HCT116 (cell line): ENCODE measurements around the gene C1orf116. TPM values are rescaled to one million over a fixed set of nuclear protein-coding genes. Genes with fewer than 3 reads are reported as not detected.

Experiments used
- ATAC-seq: fragments of 200-7000 bp; cut with Tn5 transposase; 2 replicates; pipeline ENCODE4 v1.9.1; 2020; ENCODE audit warnings: mild to moderate bottlenecking, moderate library complexity
- BruUV-seq: library from RNA; stranded (reverse); fragments of 400-500 nt; replicated peaks from 2 replicates; lab custom pipeline; 2021; lab: Mats Ljungman, UMichigan
- CTCF ChIA-PET: fragments of 300-600 bp; sonication (Branson Sonifier 250); formaldehyde crosslinking; loops from one replicate; lab custom pipeline; 2021; ENCODE audit warnings: antibody characterized with exemption; lab: Charles Lee
- POLR2A ChIA-PET: fragments of 300-600, 350-600 bp; sonication (Branson Sonifier 250); formaldehyde crosslinking; loops from one replicate; lab custom pipeline; 2021; ENCODE audit warnings: antibody characterized with exemption; lab: Charles Lee
- RAD21 ChIA-PET, 2 experiments: fragments of 300-600 bp; sonication (Branson Sonifier 250); formaldehyde crosslinking; loops; one replicate each; lab custom pipeline; 2023; ENCODE audit warnings: low total read pairs in 2 of 2; ENCODE audit not compliant: uncharacterized antibody in 2 of 2, unreplicated experiment in 2 of 2, low non-redundant PET in 1 of 2; lab: Charles Lee
- DNase-seq: peaks from one replicate; pipeline ENCODE4 v3.0.0-alpha.2; 2010; ENCODE audit warnings: low read depth, low spot score
- H2AFZ ChIP-seq: fragments of 200-600 bp; shearing (Covaris generic), sonication (generic); 2 replicates; pipeline ENCODE4 v1.6.1; 2017; ENCODE audit warnings: low read depth, mixed run types, mixed read lengths, antibody characterized with exemption, low read length; ENCODE audit not compliant: poor library complexity, severe bottlenecking
- H3K27ac ChIP-seq: 2 replicates; pipeline ENCODE4 v1.5.1; 2012; ENCODE audit warnings: low read depth, low read length
- H3K27me3 ChIP-seq: fragments of 200-600 bp; sonication (generic); 2 replicates; pipeline ENCODE4 v1.6.1; 2016; ENCODE audit warnings: mixed run types, low read length, mixed read lengths; ENCODE audit not compliant: insufficient read depth
- H3K36me3 ChIP-seq, 2 experiments: fragments of 200-500 bp in 1 of 2; fragments of 200-600 bp in 1 of 2; sonication (Bioruptor generic) in 1 of 2; sonication (generic) in 1 of 2; 2 replicates each; pipeline versions ENCODE4 v1.5.1 to v1.6.1; 2014 to 2016; ENCODE audit warnings: low read length in 2 of 2, inconsistent platforms in 1 of 2, mixed read lengths in 1 of 2, mixed run types in 1 of 2; ENCODE audit not compliant: insufficient read depth in 2 of 2, control insufficient read depth in 1 of 2
- H3K4me1 ChIP-seq, 2 experiments: fragments of 200-600 bp in 1 of 2; sonication (generic) in 1 of 2; 2 replicates each; pipeline versions ENCODE4 v1.5.1 to v1.6.1; 2012 to 2017; ENCODE audit warnings: low read length in 2 of 2, inconsistent platforms in 1 of 2, mild to moderate bottlenecking in 1 of 2, mixed read lengths in 1 of 2, mixed run types in 1 of 2, moderate library complexity in 1 of 2; ENCODE audit not compliant: insufficient read depth in 2 of 2, control insufficient read depth in 1 of 2
- H3K4me2 ChIP-seq: fragments of 200-600 bp; sonication (generic); 2 replicates; pipeline ENCODE4 v1.6.1; 2017; ENCODE audit warnings: mixed run types, low read length, mixed read lengths
- H3K4me3 ChIP-seq, 2 experiments: fragments of 200-600 bp in 1 of 2; sonication (generic) in 1 of 2; replicated peaks in 1 of 2; 2 replicates each; pipeline ENCODE4 v1.5.1; 2011 to 2016; ENCODE audit warnings: low read length in 2 of 2, control low read depth in 1 of 2, low read depth in 1 of 2, mild to moderate bottlenecking in 1 of 2, mixed read lengths in 1 of 2, mixed run types in 1 of 2
- H3K79me2 ChIP-seq: fragments of 200-600 bp; sonication (generic); 2 replicates; pipeline ENCODE4 v1.6.1; 2017; ENCODE audit warnings: mild to moderate bottlenecking, mixed run types, low read length, moderate library complexity, mixed read lengths; ENCODE audit not compliant: insufficient read depth
- H3K9ac ChIP-seq: fragments of 200-600 bp; sonication (generic); 2 replicates; pipeline ENCODE4 v1.6.1; 2016; ENCODE audit warnings: low read length, mixed read lengths
- H3K9me2 ChIP-seq: fragments of 200-600 bp; sonication (generic), shearing (Covaris generic); 2 replicates; pipeline ENCODE4 v1.6.1; 2017; ENCODE audit warnings: mixed run types, mild to moderate bottlenecking, moderate library complexity; ENCODE audit not compliant: insufficient read depth
- H3K9me3 ChIP-seq, 2 experiments: fragments of 200-500 bp in 1 of 2; fragments of 200-600 bp in 1 of 2; sonication (Bioruptor generic) in 1 of 2; sonication (generic) in 1 of 2; 2 replicates each; pipeline ENCODE4 v1.6.1; 2014 to 2017; ENCODE audit warnings: low read length in 2 of 2, mixed read lengths in 2 of 2, inconsistent platforms in 1 of 2, low read depth in 1 of 2, mild to moderate bottlenecking in 1 of 2, mixed run types in 1 of 2, moderate library complexity in 1 of 2; ENCODE audit not compliant: control insufficient read depth in 1 of 2, insufficient read depth in 1 of 2
- H4K20me1 ChIP-seq: fragments of 200-600 bp; sonication (generic), shearing (Covaris generic); 2 replicates; pipeline ENCODE4 v1.6.1; 2017; ENCODE audit warnings: mixed run types, mild to moderate bottlenecking, moderate library complexity; ENCODE audit not compliant: insufficient read depth
- CBX3 ChIP-seq: IDR thresholded peaks from 2 replicates; pipeline ENCODE4 v1.6.1; 2012; ENCODE audit warnings: low read depth
- ELF1 ChIP-seq: IDR thresholded peaks from 2 replicates; pipeline ENCODE4 v1.6.1; 2012; ENCODE audit warnings: low read depth, borderline replicate concordance
- EZH2 ChIP-seq: fragments of 200-600 bp; sonication (generic); IDR thresholded peaks from 2 replicates; pipeline ENCODE4 v1.6.1; 2017; ENCODE audit warnings: antibody characterized with exemption, mixed run types
- EZH2phosphoT487 ChIP-seq: fragments of 200-600 bp; IDR thresholded peaks from 2 replicates; pipeline ENCODE4 v1.6.1; 2018; ENCODE audit warnings: antibody characterized with exemption, borderline replicate concordance
- FOSL1 ChIP-seq: IDR thresholded peaks from 2 replicates; pipeline ENCODE4 v1.6.1; 2012; ENCODE audit warnings: low read depth
- JUND ChIP-seq: IDR thresholded peaks from 2 replicates; pipeline ENCODE4 v1.6.1; 2012
- POLR2A ChIP-seq: IDR thresholded peaks from 2 replicates; pipeline ENCODE4 v1.7.0; 2011; ENCODE audit warnings: borderline replicate concordance; ENCODE audit not compliant: insufficient read depth, insufficient read length; ENCODE audit errors: extremely low read depth
- RAD21 ChIP-seq: IDR thresholded peaks from 2 replicates; pipeline ENCODE4 v1.6.1; 2012; ENCODE audit warnings: low read depth, mild to moderate bottlenecking
- SIN3A ChIP-seq: IDR thresholded peaks from 2 replicates; pipeline ENCODE4 v1.6.1; 2012; ENCODE audit warnings: low read depth
- SP1 ChIP-seq: IDR thresholded peaks from 2 replicates; pipeline ENCODE4 v1.6.1; 2012; ENCODE audit warnings: low read depth
- SRF ChIP-seq: IDR thresholded peaks from 2 replicates; pipeline ENCODE4 v1.6.1; 2012; ENCODE audit warnings: low read depth
- ZNF274 ChIP-seq: fragments of 200-500 bp; sonication (Bioruptor generic); IDR thresholded peaks from 2 replicates; pipeline ENCODE4 v1.6.1; 2014; ENCODE audit warnings: mild to moderate bottlenecking, low read depth, low read length, inconsistent platforms
- intact Hi-C: fragments of 100-400 bp; cut with micrococcal nuclease; formaldehyde crosslinking; loops from 2 replicates; pipeline ENCODE4 v1.10.0; 2022
- total RNA-seq: library from RNA; stranded (reverse); gene quantifications from one replicate; pipeline ENCODE4 v1.2.1, GENCODE V29; 2021; ENCODE audit not compliant: unreplicated experiment
- TF ChIP-seq, protein P1 (sequence below): IDR thresholded peaks from 2 replicates; pipeline ENCODE4 v1.6.1; 2012
- TF ChIP-seq, protein P2 (sequence below): IDR thresholded peaks from 2 replicates; pipeline ENCODE4 v1.6.1; 2012; ENCODE audit warnings: low read depth

Gene C1orf116
- total RNA-seq, 1 experiment from 2014 or later: 3.6 TPM

- intact Hi-C loops: no loop called here
Measured at GRCh38 chr1:207017615-207018559, 14.7 kb downstream of the C1orf116 start.

More at GRCh38 chr1:207017615-207018559, 14.7 kb downstream of the C1orf116 start:
- Histone ChIP-seq H3K27ac (no peak overlapping the region), H3K4me3 (no peak overlapping the region), H3K9me2 (no peaks in the 10 kb centered on the region), H4K20me1 (no peaks in the 10 kb centered on the region), H3K9ac (no peak overlapping the region), H3K4me1 (peaks cover 15 to 63% of the 10 kb centered on the region in 2 experiments), H3K36me3 (no peaks in the 10 kb centered on the region; a peak in 1 of 4 replicates), H3K4me2 (no peak overlapping the region), H3K27me3 (no peaks in the 10 kb centered on the region), H3K9me3 (no peaks in the 10 kb centered on the region), H2AFZ (no peak overlapping the region), H3K79me2 (no peaks in the 10 kb centered on the region)
- DNase-seq (no peak), ATAC-seq (no peak)
- ChIA-PET RAD21 (no interaction called here), CTCF (no interaction called here), POLR2A (no interaction called here)
- BruUV-seq: no TSS peak
- TF ChIP-seq FOSL1 (no peak), SRF (no peak), SP1 (no peak), EZH2 (no peak), SIN3A (no peak), EZH2phosphoT487 (no peak), ZNF274 (no peak), JUND (no peak), ELF1 (no peak), POLR2A (no peak), RAD21 (no peak), CBX3 (no peak)
- TF ChIP-seq, protein P1, sequence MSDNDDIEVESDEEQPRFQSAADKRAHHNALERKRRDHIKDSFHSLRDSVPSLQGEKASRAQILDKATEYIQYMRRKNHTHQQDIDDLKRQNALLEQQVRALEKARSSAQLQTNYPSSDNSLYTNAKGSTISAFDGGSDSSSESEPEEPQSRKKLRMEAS: no peak
- TF ChIP-seq, protein P2, sequence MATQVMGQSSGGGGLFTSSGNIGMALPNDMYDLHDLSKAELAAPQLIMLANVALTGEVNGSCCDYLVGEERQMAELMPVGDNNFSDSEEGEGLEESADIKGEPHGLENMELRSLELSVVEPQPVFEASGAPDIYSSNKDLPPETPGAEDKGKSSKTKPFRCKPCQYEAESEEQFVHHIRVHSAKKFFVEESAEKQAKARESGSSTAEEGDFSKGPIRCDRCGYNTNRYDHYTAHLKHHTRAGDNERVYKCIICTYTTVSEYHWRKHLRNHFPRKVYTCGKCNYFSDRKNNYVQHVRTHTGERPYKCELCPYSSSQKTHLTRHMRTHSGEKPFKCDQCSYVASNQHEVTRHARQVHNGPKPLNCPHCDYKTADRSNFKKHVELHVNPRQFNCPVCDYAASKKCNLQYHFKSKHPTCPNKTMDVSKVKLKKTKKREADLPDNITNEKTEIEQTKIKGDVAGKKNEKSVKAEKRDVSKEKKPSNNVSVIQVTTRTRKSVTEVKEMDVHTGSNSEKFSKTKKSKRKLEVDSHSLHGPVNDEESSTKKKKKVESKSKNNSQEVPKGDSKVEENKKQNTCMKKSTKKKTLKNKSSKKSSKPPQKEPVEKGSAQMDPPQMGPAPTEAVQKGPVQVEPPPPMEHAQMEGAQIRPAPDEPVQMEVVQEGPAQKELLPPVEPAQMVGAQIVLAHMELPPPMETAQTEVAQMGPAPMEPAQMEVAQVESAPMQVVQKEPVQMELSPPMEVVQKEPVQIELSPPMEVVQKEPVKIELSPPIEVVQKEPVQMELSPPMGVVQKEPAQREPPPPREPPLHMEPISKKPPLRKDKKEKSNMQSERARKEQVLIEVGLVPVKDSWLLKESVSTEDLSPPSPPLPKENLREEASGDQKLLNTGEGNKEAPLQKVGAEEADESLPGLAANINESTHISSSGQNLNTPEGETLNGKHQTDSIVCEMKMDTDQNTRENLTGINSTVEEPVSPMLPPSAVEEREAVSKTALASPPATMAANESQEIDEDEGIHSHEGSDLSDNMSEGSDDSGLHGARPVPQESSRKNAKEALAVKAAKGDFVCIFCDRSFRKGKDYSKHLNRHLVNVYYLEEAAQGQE: no peak
